Activated CD4-positive, CD25-positive, alpha-beta regulatory T cell treated with anti-CD3 and anti-CD28 coated beads, Interleukin-2, amount 50 U/mL, for 24 hours (primary cell): ENCODE measurements around the gene GRID2.

Experiments used
- ATAC-seq, 2 donors: fragments of 150-1000 bp; cut with Tn5 transposase; one replicate each; pipeline ENCODE4 v1.10.0; 2021; ENCODE audit warnings: mild to moderate bottlenecking in 1 of 2, moderate library complexity in 1 of 2

GRID2 gene

GRCh38 chr4:92529510-92529909 is 225.7 kb downstream of the GRID2 start:
- no peak for ATAC-seq

GRCh38 chr4:92535599-92535998 is 231.8 kb downstream of the GRID2 start:
- ATAC-seq, result no peak

- no peak for ATAC-seq
Measured at GRCh38 chr4:92551616-92552015, 247.8 kb downstream of the GRID2 start.

GRCh38 chr4:92566269-92566668 is 262.5 kb downstream of the GRID2 start:
- no peak for ATAC-seq

- no peak for ATAC-seq
Measured at GRCh38 chr4:92580816-92581215, 277.1 kb downstream of the GRID2 start.

GRCh38 chr4:92599044-92599443 is 295.3 kb downstream of the GRID2 start:
- no peak for ATAC-seq

GRCh38 chr4:92600638-92601037 is 296.9 kb downstream of the GRID2 start:
- no peak for ATAC-seq

GRCh38 chr4:92606227-92606626 is 302.5 kb downstream of the GRID2 start:
- no peak for ATAC-seq

GRCh38 chr4:92615049-92615448 is 311.3 kb downstream of the GRID2 start:
- no peak for ATAC-seq

GRCh38 chr4:92618968-92619367 is 315.2 kb downstream of the GRID2 start:
- ATAC-seq, result no peak

GRCh38 chr4:92629302-92629701 is 325.5 kb downstream of the GRID2 start:
- no peak for ATAC-seq

- no peak for ATAC-seq
Measured at GRCh38 chr4:92634882-92635281, 331.1 kb downstream of the GRID2 start.

- no peak for ATAC-seq
Measured at GRCh38 chr4:92636038-92636806, 332.5 kb downstream of the GRID2 start.

GRCh38 chr4:92641409-92641808 is 337.6 kb downstream of the GRID2 start:
- no peak for ATAC-seq

- no peak for ATAC-seq
Measured at GRCh38 chr4:92646826-92647225, 343.1 kb downstream of the GRID2 start.

- ATAC-seq, result no peak
Measured at GRCh38 chr4:92651536-92651935, 347.8 kb downstream of the GRID2 start.

- ATAC-seq, result no peak
Measured at GRCh38 chr4:92654084-92654483, 350.3 kb downstream of the GRID2 start.

- ATAC-seq, result no peak
Measured at GRCh38 chr4:92657695-92658094, 353.9 kb downstream of the GRID2 start.

GRCh38 chr4:92658318-92658717 is 354.6 kb downstream of the GRID2 start:
- no peak for ATAC-seq

GRCh38 chr4:92677805-92678204 is 374.0 kb downstream of the GRID2 start:
- no peak for ATAC-seq

- ATAC-seq, result no peak
Measured at GRCh38 chr4:92678292-92678691, 374.5 kb downstream of the GRID2 start.

- no peak for ATAC-seq
Measured at GRCh38 chr4:92679149-92679548, 375.4 kb downstream of the GRID2 start.

GRCh38 chr4:92714640-92715039 is 410.9 kb downstream of the GRID2 start:
- no peak for ATAC-seq

GRCh38 chr4:92733231-92733630 is 429.5 kb downstream of the GRID2 start:
- no peak for ATAC-seq

GRCh38 chr4:92735025-92735665 is 431.4 kb downstream of the GRID2 start:
- no peak for ATAC-seq
